ENCODE data around the gene IGSF23. TPM values are rescaled to one million over a fixed set of nuclear protein-coding genes. Genes with fewer than 3 reads are reported as not detected.

Gene IGSF23
- total and polyA plus RNA-seq, 2 of the 4 experiments (the other 2 are of a cell fraction) = 0.27 TPM; not detected in 1

DNA sequence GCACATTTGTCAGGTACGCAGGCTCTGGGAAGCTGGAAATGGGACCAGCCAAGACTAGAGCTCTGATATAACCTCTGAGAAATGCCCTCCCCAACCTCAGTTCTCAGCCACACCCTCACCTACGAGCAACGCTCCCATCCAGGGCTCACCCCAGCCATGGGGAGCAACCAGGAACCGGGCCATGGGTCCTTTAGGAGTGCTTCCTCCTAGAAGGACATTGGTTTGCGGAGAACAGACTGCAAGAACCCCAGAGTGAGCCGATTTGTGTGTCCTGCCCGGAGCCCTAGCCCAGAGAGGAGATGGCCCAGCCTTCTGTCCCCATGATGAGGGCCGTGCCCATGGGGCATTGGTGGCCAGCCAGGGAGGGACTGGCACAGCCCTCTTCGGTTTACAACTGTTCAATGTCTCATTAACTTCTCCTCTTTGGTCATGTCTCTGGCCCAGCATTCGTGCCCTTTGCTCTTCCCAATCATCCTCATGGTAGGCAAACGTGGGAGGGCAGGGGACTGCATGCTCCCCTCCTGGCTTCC is 32.9 kb upstream of the IGSF23 start:
- no peak overlapping the region for H4K5ac ChIP-seq (ENCODE audit: low read depth, low read length)
- no peak overlapping the region for H3K14ac ChIP-seq (replicated peaks; ENCODE audit: low read depth, low read length)
- no peaks in the 10 kb centered on the region for H4K20me1 ChIP-seq (ENCODE audit: insufficient read depth, low read length)
- ChIA-PET POLR2A (ENCODE audit: unreplicated experiment) (no interaction called here), CTCF (no interaction called here)
- H3K79me1 ChIP-seq (ENCODE audit: low read depth in 1 of 2, low read length in 2 of 2) = no peaks in the 10 kb centered on the region
- H2BK15ac ChIP-seq (ENCODE audit: low read depth, low read length) = no peak overlapping the region
- H3K9me3 ChIP-seq (ENCODE audit: control insufficient read depth, insufficient read depth, low read length) = peaks cover 2% of the 10 kb centered on the region; the same call in 1 of the 2 replicates
- peaks cover 5% of the 10 kb centered on the region for H3K9me1 ChIP-seq (ENCODE audit: insufficient read depth, low read length)
- in situ Hi-C loops (cut with MboI; ENCODE audit: low sequenced_read_pairs) = no loop called here
- H2AK5ac ChIP-seq (ENCODE audit: low read depth, low read length) = no peak overlapping the region
- intact Hi-C loops (cut with micrococcal nuclease) = no loop called here
- H2AK9ac ChIP-seq (replicated peaks; ENCODE audit: low read depth, low read length, poor library complexity) = peak overlapping the region; percentile 15
- no peak overlapping the region for H4K91ac ChIP-seq (ENCODE audit: insufficient read depth, low read depth, low read length)
- H3K56ac ChIP-seq (ENCODE audit: extremely low read depth, insufficient read depth, low read length) = no peak overlapping the region
- no peak overlapping the region for H3K27ac ChIP-seq (ENCODE audit: insufficient read depth, low read length)
- no peaks in the 10 kb centered on the region for H3K36me3 ChIP-seq (ENCODE audit: control insufficient read depth, insufficient read depth, low read length)
- no peak overlapping the region for H2AFZ ChIP-seq (replicated peaks; ENCODE audit: low read length, poor library complexity)
- 0 out of 2 replicates have a peak overlapping the region, but pooled peaks have one; percentile 18 for H2BK120ac ChIP-seq (ENCODE audit: low read depth, low read length)
- DNase-seq (no peak), ATAC-seq (ENCODE audit: low read depth) (no peak)
- H3K18ac ChIP-seq (ENCODE audit: low read depth, low read length) = no peak overlapping the region
- no peak overlapping the region for H3K4ac ChIP-seq (ENCODE audit: low read depth, low read length)
- H4K8ac ChIP-seq (ENCODE audit: low read depth in 2 of 2, low read length in 2 of 2) = no peak overlapping the region
- H3K4me2 ChIP-seq (ENCODE audit: low read depth, low read length) = no peak overlapping the region
- no peak overlapping the region for H3K9ac ChIP-seq (ENCODE audit: low read depth, low read length)
- no peak for TF ChIP-seq FOS (IDR thresholded peaks at IDR 0.05; ENCODE audit: low read depth, low read length)
- no peaks in the 10 kb centered on the region for H3K4me1 ChIP-seq (ENCODE audit: control insufficient read depth, insufficient read depth, low read length)
- dilution Hi-C loops (cut with HindIII; ENCODE audit: low sequenced_read_pairs, unreplicated experiment) = no loop called here
- no peak overlapping the region for H2BK5ac ChIP-seq (ENCODE audit: low read depth, low read length, poor library complexity, severe bottlenecking)
- BruUV-seq (replicated peaks) = no TSS peak
- WGBS, 2 experiments (ENCODE audit: extremely low coverage in 2 of 2, insufficient read length in 1 of 2) = 100% methylated on average over 1 of the region's 11 CpGs; no CpG with 5 or more reads in 1 of the 2 experiments
- 0 out of 2 replicates have a peak overlapping the region, but pooled peaks have one; percentile 23 for H2BK20ac ChIP-seq (ENCODE audit: low read depth, low read length)
- no peak overlapping the region for H3K4me3 ChIP-seq (ENCODE audit: insufficient read depth, low read depth, low read length)
- no peaks in the 10 kb centered on the region for H3K27me3 ChIP-seq (ENCODE audit: control insufficient read depth, insufficient read depth, low read length)
- no peak overlapping the region for H3K23ac ChIP-seq (ENCODE audit: low read depth, low read length)

Measured in IMR-90 (cell line).